SK-N-SH (cell line): Measurements from ENCODE around the gene SCYL1. TPM values are rescaled to one million over a fixed set of nuclear protein-coding genes. Genes with fewer than 3 reads are reported as not detected.

Experiments
- CTCF ChIA-PET: fragments of 300-600, 350-600 bp; formaldehyde crosslinking; extraction: SDS; loops from one replicate; lab custom pipeline; 2021; lab: Yijun Ruan, JAX
- POLR2A ChIA-PET: fragments of 350-600 bp; sonication (Branson Sonifier 250); formaldehyde crosslinking; extraction: SDS; loops from one replicate; lab custom pipeline; 2020; ENCODE audit warnings: antibody characterized with exemption, inconsistent platforms; lab: Yijun Ruan, JAX
- DNase-seq: peaks from one replicate; pipeline ENCODE4 v3.0.0; 2012
- H2AFZ ChIP-seq: fragments of 200-600 bp; sonication (generic); 2 replicates; pipeline ENCODE4 v1.8.1; 2016; ENCODE audit warnings: antibody characterized with exemption, mild to moderate bottlenecking, low read depth
- H3F3A ChIP-seq: fragments of 200-600 bp; sonication (generic); replicated peaks from 2 replicates; pipeline ENCODE3; 2016; ENCODE audit warnings: antibody characterized with exemption, mild to moderate bottlenecking; ENCODE audit not compliant: insufficient read depth
- H3K27ac ChIP-seq, 2 experiments: fragments of 200-500 bp in 1 of 2; fragments of 200-600 bp in 1 of 2; sonication (Bioruptor generic) in 1 of 2; sonication (generic), shearing (Covaris generic) in 1 of 2; 2 replicates each; pipeline versions ENCODE4 v1.5.1 to v1.6.1; 2014 to 2016; ENCODE audit warnings: low read depth in 2 of 2, inconsistent platforms in 1 of 2, low read length in 1 of 2, mild to moderate bottlenecking in 1 of 2, mixed read lengths in 1 of 2
- H3K27me3 ChIP-seq: fragments of 200-600 bp; sonication (generic), shearing (Covaris generic); 2 replicates; pipeline ENCODE4 v1.6.1; 2016; ENCODE audit warnings: mixed run types; ENCODE audit not compliant: insufficient read depth
- H3K36me3 ChIP-seq, 2 experiments: fragments of 200-500 bp in 1 of 2; fragments of 200-600 bp in 1 of 2; sonication (Bioruptor generic) in 1 of 2; sonication (generic) in 1 of 2; replicated peaks in 1 of 2; 2 replicates each; pipeline versions ENCODE3 to v1.5.1; 2014 to 2016; ENCODE audit warnings: low read length in 1 of 2, mild to moderate bottlenecking in 1 of 2; ENCODE audit not compliant: insufficient read depth in 2 of 2, control insufficient read depth in 1 of 2
- H3K4me1 ChIP-seq, 2 experiments: fragments of 200-500 bp in 1 of 2; fragments of 200-600 bp in 1 of 2; sonication (Bioruptor generic) in 1 of 2; sonication (generic), shearing (Covaris generic) in 1 of 2; 2 replicates each; pipeline versions ENCODE4 v1.5.1 to v1.6.1; 2014 to 2016; ENCODE audit warnings: low read depth in 1 of 2, low read length in 1 of 2, mixed run types in 1 of 2; ENCODE audit not compliant: insufficient read depth in 2 of 2, control insufficient read depth in 1 of 2
- H3K4me2 ChIP-seq: fragments of 200-600 bp; sonication (generic), shearing (Covaris generic); 2 replicates; pipeline ENCODE4 v1.6.1; 2017; ENCODE audit warnings: mixed run types
- H3K4me3 ChIP-seq, 2 experiments: fragments of 200-500 bp in 1 of 2; fragments of 200-600 bp in 1 of 2; sonication (Bioruptor generic) in 1 of 2; sonication (generic), shearing (Covaris generic) in 1 of 2; 2 replicates each; pipeline versions ENCODE4 v1.5.1 to v1.8.1; 2014 to 2016; ENCODE audit warnings: low read depth in 2 of 2, inconsistent platforms in 1 of 2, low read length in 1 of 2, mild to moderate bottlenecking in 1 of 2, mixed read lengths in 1 of 2, moderate library complexity in 1 of 2
- H3K79me2 ChIP-seq: fragments of 200-600 bp; sonication (generic); 2 replicates; pipeline ENCODE4 v1.8.1; 2017; ENCODE audit warnings: mild to moderate bottlenecking; ENCODE audit not compliant: insufficient read depth
- H3K9ac ChIP-seq: fragments of 200-600 bp; sonication (generic); 2 replicates; pipeline ENCODE4 v1.6.1; 2017; ENCODE audit warnings: mixed run types
- H3K9me2 ChIP-seq: fragments of 200-600 bp; sonication (generic); 2 replicates; pipeline ENCODE4 v1.6.1; 2017; ENCODE audit warnings: mixed run types
- H3K9me3 ChIP-seq: fragments of 200-600 bp; sonication (generic); 2 replicates; pipeline ENCODE4 v1.6.1; 2017; ENCODE audit warnings: mixed run types, mild to moderate bottlenecking, moderate library complexity
- H4K20me1 ChIP-seq: fragments of 200-600 bp; sonication (generic); 2 replicates; pipeline ENCODE4 v1.6.1; 2017; ENCODE audit warnings: mild to moderate bottlenecking, mixed run types; ENCODE audit not compliant: insufficient read depth
- FOXM1 ChIP-seq: IDR thresholded peaks from 2 replicates; pipeline ENCODE4 v1.4.0; 2012; ENCODE audit warnings: low read depth, mild to moderate bottlenecking
- GATA2 ChIP-seq: sonication (generic); formaldehyde crosslinking; IDR thresholded peaks from 2 replicates; pipeline ENCODE4 v1.5.0; 2020; ENCODE audit warnings: mild to moderate bottlenecking, missing genetic modification reagents
- PBX3 ChIP-seq: IDR thresholded peaks from 2 replicates; pipeline ENCODE4; 2012
- RAD21 ChIP-seq: IDR thresholded peaks from 2 replicates; pipeline ENCODE4 v1.6.1; 2012; ENCODE audit warnings: mild to moderate bottlenecking, low read length
- RCOR1 ChIP-seq: fragments of 150-350 bp; IDR thresholded peaks from 2 replicates; pipeline ENCODE4 v1.6.1; 2017; ENCODE audit warnings: antibody characterized with exemption, low read length
- REST ChIP-seq: IDR thresholded peaks from 2 replicates; pipeline ENCODE4 v1.6.1; 2012; ENCODE audit warnings: mild to moderate bottlenecking, low read depth, low read length, moderate library complexity
- RFX5 ChIP-seq: IDR thresholded peaks from 2 replicates; pipeline ENCODE4 v1.6.1; 2012; ENCODE audit warnings: mild to moderate bottlenecking, improper control_type of control experiment, low read length
- SIN3A ChIP-seq: IDR thresholded peaks from 2 replicates; pipeline ENCODE4 v1.6.1; 2012; ENCODE audit warnings: low read depth, mild to moderate bottlenecking, low read length, moderate library complexity, borderline replicate concordance
- TEAD4 ChIP-seq: IDR thresholded peaks from 2 replicates; pipeline ENCODE4 v1.4.0; 2012; ENCODE audit warnings: mild to moderate bottlenecking, borderline replicate concordance; ENCODE audit not compliant: insufficient read depth
- ZBTB33 ChIP-seq: IDR thresholded peaks from 2 replicates; pipeline ENCODE4 v1.4.0; 2012; ENCODE audit warnings: low read depth, borderline replicate concordance
- WGBS: methylation state at CpG from one replicate; pipeline ENCODE4 v1.1.6; 2017; ENCODE audit warnings: low lambda C conversion rate; 5-methylcytosine and 5-hydroxymethylcytosine counted together
- polyA plus RNA-seq, 3 experiments: library from polyadenylated mRNA; depleted of rRNA; stranded (reverse); fragments of >200 nt; gene quantifications; 2 replicates each; pipeline ENCODE4 v1.2.3, GENCODE V29; 2012
- TF ChIP-seq, protein P1 (sequence below): fragments of 200-600 bp; sonication (generic); IDR thresholded peaks from 2 replicates; pipeline ENCODE4 v1.6.1; 2017; ENCODE audit warnings: antibody characterized with exemption, mild to moderate bottlenecking, moderate library complexity

The SCYL1 gene
- polyA plus RNA-seq, 1 of the 3 experiments (the other 2 are of a cell fraction), result 79.9 TPM

- Histone ChIP-seq H3K9me2 (no peaks in the 10 kb centered on the region), H3K27ac (peak overlapping the region; percentile 97; a peak in 3 of 4 replicates), H3K4me3 (no peak overlapping the region), H3K36me3 (no peaks in the 10 kb centered on the region), H3K27me3 (no peaks in the 10 kb centered on the region), H3F3A (peaks cover 58% of the 10 kb centered on the region), H3K79me2 (peaks cover 21% of the 10 kb centered on the region), H2AFZ (no peak overlapping the region), H3K4me1 (peaks cover 41 to 47% of the 10 kb centered on the region in 2 experiments), H4K20me1 (no peaks in the 10 kb centered on the region), H3K9ac (no peak overlapping the region), H3K9me3 (no peaks in the 10 kb centered on the region), H3K4me2 (peak overlapping the region; percentile 91)
- DNase-seq, result no peak
- ChIA-PET POLR2A (no interaction called here), CTCF (interaction anchor here (1.0 to 6.4 kb wide), 5 partner anchors 9 to 51 kb away, joined by 3 to 69 read pairs (median 13); partner anchors contain the start of genes EHBP1L1, FAM89B and ZNRD2)
- WGBS, result 89% methylated on average over 7 of the region's 7 CpGs
- TF ChIP-seq FOXM1, result no peak
- TF ChIP-seq TEAD4, result no peak
- no peak for TF ChIP-seq RFX5
- no peak for TF ChIP-seq RCOR1
- TF ChIP-seq SIN3A, result no peak
- no peak for TF ChIP-seq RAD21
- no peak for TF ChIP-seq PBX3
- no peak for TF ChIP-seq ZBTB33
- TF ChIP-seq REST, result no peak
- no peak for TF ChIP-seq GATA2
- TF ChIP-seq, protein P1, sequence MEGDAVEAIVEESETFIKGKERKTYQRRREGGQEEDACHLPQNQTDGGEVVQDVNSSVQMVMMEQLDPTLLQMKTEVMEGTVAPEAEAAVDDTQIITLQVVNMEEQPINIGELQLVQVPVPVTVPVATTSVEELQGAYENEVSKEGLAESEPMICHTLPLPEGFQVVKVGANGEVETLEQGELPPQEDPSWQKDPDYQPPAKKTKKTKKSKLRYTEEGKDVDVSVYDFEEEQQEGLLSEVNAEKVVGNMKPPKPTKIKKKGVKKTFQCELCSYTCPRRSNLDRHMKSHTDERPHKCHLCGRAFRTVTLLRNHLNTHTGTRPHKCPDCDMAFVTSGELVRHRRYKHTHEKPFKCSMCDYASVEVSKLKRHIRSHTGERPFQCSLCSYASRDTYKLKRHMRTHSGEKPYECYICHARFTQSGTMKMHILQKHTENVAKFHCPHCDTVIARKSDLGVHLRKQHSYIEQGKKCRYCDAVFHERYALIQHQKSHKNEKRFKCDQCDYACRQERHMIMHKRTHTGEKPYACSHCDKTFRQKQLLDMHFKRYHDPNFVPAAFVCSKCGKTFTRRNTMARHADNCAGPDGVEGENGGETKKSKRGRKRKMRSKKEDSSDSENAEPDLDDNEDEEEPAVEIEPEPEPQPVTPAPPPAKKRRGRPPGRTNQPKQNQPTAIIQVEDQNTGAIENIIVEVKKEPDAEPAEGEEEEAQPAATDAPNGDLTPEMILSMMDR, result no peak
These were observed 37.1 kb downstream of the SCYL1 start for GRCh38 chr11:65562020-65562419.
